ENCODE data around the gene CEP41.
"Not testable (repeated sequence)": the region's sequence is repeated elsewhere in the genome, so short reads cannot be mapped to it uniquely, and the experiment has no call there.

CEP41 gene

GRCh38 chr7:130377178-130377577 lies 63.6 kb downstream of the CEP41 start:
- TF ChIP-seq CTCF (IDR thresholded peaks at IDR 0.05; ENCODE audit: low read depth, low read length) = no peak
- H3K4me3 ChIP-seq (ENCODE audit: low read depth, low read length) = no peak overlapping the region

- not testable (repeated sequence) for H3K4me3 ChIP-seq (ENCODE audit: low read depth, low read length)
These were observed 64.4 kb downstream of the CEP41 start for GRCh38 chr7:130376461-130376860.

GRCh38 chr7:130374507-130374906 lies 66.3 kb downstream of the CEP41 start:
- H3K4me3 ChIP-seq (ENCODE audit: low read depth, low read length) = no peak overlapping the region
- TF ChIP-seq CTCF (IDR thresholded peaks at IDR 0.05; ENCODE audit: low read depth, low read length) = no peak

- H3K4me3 ChIP-seq (ENCODE audit: low read depth, low read length) = no peak overlapping the region
- TF ChIP-seq CTCF (IDR thresholded peaks at IDR 0.05; ENCODE audit: low read depth, low read length) = no peak
These were observed 68.2 kb downstream of the CEP41 start for GRCh38 chr7:130372402-130373165.

- no peak overlapping the region for H3K4me3 ChIP-seq (ENCODE audit: low read depth, low read length)
- TF ChIP-seq CTCF (IDR thresholded peaks at IDR 0.05; ENCODE audit: low read depth, low read length) = no peak
These were observed 69.8 kb downstream of the CEP41 start for GRCh38 chr7:130371046-130371445.

GRCh38 chr7:130369831-130370550 lies 70.8 kb downstream of the CEP41 start:
- TF ChIP-seq CTCF (IDR thresholded peaks at IDR 0.05; ENCODE audit: low read depth, low read length) = no peak
- H3K4me3 ChIP-seq (ENCODE audit: low read depth, low read length) = no peak overlapping the region

GRCh38 chr7:130369110-130369711 lies 71.6 kb downstream of the CEP41 start:
- no peak overlapping the region for H3K4me3 ChIP-seq (ENCODE audit: low read depth, low read length)
- TF ChIP-seq CTCF (IDR thresholded peaks at IDR 0.05; ENCODE audit: low read depth, low read length) = no peak

Data from WI38 (cell line).